ENCODE data around the gene MBOAT1.

DNA sequence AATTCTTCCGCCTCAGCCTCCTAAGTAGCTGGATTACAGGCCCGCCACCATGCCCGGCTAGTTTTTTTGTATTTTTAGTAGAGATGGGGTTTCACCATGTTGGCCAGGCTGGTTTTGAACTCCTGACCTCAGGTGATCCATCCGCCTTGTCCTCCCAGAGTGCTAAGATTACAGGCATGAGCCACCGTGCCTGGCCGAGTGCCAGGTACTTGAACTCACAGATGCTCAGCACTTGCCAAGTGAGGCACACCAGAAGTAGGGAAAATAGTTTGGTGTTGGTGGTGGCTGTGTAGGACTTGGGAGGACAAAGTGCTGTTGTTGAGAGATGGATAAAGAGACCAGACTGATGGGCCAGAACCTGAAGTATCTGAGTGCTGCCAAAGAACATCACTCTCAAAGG lies 40.0 kb upstream of the MBOAT1 start:
- TF ChIP-seq POLR2A (IDR thresholded peaks at IDR 0.05) = no peak
- TF ChIP-seq, protein P1, sequence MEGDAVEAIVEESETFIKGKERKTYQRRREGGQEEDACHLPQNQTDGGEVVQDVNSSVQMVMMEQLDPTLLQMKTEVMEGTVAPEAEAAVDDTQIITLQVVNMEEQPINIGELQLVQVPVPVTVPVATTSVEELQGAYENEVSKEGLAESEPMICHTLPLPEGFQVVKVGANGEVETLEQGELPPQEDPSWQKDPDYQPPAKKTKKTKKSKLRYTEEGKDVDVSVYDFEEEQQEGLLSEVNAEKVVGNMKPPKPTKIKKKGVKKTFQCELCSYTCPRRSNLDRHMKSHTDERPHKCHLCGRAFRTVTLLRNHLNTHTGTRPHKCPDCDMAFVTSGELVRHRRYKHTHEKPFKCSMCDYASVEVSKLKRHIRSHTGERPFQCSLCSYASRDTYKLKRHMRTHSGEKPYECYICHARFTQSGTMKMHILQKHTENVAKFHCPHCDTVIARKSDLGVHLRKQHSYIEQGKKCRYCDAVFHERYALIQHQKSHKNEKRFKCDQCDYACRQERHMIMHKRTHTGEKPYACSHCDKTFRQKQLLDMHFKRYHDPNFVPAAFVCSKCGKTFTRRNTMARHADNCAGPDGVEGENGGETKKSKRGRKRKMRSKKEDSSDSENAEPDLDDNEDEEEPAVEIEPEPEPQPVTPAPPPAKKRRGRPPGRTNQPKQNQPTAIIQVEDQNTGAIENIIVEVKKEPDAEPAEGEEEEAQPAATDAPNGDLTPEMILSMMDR (IDR thresholded peaks at IDR 0.05) = no peak

Data from testis (tissue), 2 donors.